IPS-18c (cell line): ENCODE data around the gene TMEM204.

Experiments used
- H3K4me3 ChIP-seq: 2 replicates; pipeline ENCODE4 v1.7.0; 2013; ENCODE audit warnings: low read depth, mild to moderate bottlenecking, low read length, moderate library complexity; ENCODE audit not compliant: insufficient read depth
- H3K9me3 ChIP-seq: one replicate; pipeline ENCODE4 v1.6.1; 2013; ENCODE audit warnings: mild to moderate bottlenecking, low read length, moderate library complexity; ENCODE audit not compliant: control insufficient read depth, insufficient read depth

TMEM204 gene

GRCh38 chr16:1543085-1543896 is 9.8 kb downstream of the TMEM204 start:
- Histone ChIP-seq H3K4me3 (no peak overlapping the region), H3K9me3 (no peaks in the 10 kb centered on the region)

- Histone ChIP-seq H3K9me3 (no peaks in the 10 kb centered on the region), H3K4me3 (no peak overlapping the region)
These were observed 11.9 kb downstream of the TMEM204 start for GRCh38 chr16:1545044-1546040.

DNA sequence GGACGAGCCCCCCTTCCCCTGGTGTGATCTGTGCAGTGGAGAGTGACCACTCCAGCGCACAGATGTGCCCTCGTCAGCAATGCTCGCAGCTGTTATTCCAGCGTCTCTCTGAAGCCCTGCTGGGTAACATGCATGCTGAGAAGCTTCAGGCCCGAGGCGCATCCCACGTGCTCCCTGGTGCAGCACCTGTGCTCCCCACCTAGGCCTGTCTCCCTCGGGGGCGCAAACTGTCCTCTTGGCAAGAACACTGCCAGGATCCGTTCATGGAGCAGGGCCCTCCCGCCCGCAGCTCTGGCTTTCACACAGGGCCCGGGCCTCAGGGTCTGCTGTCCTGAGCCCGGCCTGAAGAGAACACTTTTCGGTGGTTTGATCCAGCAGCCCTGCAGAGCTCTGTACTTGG is 13.0 kb downstream of the TMEM204 start:
- Histone ChIP-seq H3K9me3 (no peaks in the 10 kb centered on the region), H3K4me3 (no peak overlapping the region)

- Histone ChIP-seq H3K9me3 (no peaks in the 10 kb centered on the region), H3K4me3 (no peak overlapping the region)
These were observed 14.8 kb downstream of the TMEM204 start for GRCh38 chr16:1548233-1548632.

DNA sequence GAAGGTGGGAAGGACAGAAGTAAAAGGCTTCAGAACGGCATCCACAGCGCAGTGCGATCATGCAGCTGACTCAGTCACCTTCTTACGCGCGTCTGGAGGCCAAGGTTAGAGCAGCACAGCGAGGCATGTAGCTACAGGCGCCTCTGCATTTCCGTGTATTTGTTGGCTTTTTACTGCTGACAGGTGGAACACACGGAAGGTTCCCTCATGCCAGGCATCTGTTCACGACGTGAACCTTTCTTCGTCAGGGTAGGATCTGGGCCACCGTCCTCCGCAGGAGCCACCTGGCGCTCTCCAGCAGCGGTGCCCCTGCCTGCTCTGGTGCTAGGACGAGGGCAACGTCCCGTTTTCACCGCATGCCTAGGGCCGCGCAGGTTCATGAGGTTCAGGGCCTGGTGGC is 15.3 kb downstream of the TMEM204 start:
- Histone ChIP-seq H3K9me3 (no peaks in the 10 kb centered on the region), H3K4me3 (no peak overlapping the region)

- H3K4me3 ChIP-seq = no peak overlapping the region
These were observed 16.6 kb downstream of the TMEM204 start for GRCh38 chr16:1550069-1550468.

DNA sequence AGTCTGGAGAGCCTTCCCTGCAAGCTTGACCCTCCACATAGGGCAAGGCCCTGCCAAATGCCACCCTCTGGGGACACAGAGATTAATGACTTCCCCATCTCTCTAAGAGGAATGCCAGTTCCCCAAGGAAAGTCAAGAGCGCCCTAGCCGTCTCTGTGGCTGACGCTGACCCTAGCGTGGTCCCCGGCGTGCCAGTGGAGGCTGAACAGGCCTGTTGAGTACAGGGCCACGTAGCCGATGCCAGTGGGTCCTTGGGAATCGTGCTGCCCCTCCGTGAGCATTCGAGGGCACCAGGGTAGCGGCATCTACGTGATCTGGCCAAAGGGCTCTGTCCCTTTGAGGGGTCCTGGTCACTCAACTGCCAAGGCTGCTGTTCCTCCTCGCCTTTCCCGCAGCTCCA is 17.2 kb downstream of the TMEM204 start:
- no peaks in the 10 kb centered on the region for H3K9me3 ChIP-seq

More at GRCh38 chr16:1550069-1550468, 16.6 kb downstream of the TMEM204 start:
- H3K9me3 ChIP-seq = no peaks in the 10 kb centered on the region

GRCh38 chr16:1551166-1551565 is 17.7 kb downstream of the TMEM204 start:
- H3K9me3 ChIP-seq = no peaks in the 10 kb centered on the region
- H3K4me3 ChIP-seq = no peak overlapping the region

More for the DNA sequence above, 17.2 kb downstream of the TMEM204 start:
- H3K4me3 ChIP-seq = no peak overlapping the region

DNA sequence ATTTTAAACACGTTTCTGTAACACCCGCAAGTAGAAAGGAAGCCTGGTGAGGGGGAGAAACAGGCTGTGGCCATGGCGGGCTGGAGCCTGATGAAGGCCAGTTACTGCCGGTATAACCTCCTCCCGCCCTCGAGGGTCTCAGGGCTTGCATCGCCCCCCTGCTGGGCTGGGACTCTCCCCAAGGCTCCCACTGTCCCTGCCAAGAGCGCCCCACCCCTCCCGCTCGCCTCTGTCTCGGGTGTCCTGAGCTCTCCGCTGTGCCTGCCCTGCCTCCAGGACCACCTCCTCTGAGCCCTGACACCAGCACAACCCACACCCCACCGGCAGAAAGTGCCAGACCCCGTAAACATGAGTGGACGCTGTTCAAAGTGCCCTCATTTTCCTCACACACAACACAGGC is 18.7 kb downstream of the TMEM204 start:
- H3K4me3 ChIP-seq = no peak overlapping the region
- no peaks in the 10 kb centered on the region for H3K9me3 ChIP-seq

GRCh38 chr16:1553946-1554825 is 20.7 kb downstream of the TMEM204 start:
- Histone ChIP-seq H3K4me3 (no peak overlapping the region), H3K9me3 (no peaks in the 10 kb centered on the region)

DNA sequence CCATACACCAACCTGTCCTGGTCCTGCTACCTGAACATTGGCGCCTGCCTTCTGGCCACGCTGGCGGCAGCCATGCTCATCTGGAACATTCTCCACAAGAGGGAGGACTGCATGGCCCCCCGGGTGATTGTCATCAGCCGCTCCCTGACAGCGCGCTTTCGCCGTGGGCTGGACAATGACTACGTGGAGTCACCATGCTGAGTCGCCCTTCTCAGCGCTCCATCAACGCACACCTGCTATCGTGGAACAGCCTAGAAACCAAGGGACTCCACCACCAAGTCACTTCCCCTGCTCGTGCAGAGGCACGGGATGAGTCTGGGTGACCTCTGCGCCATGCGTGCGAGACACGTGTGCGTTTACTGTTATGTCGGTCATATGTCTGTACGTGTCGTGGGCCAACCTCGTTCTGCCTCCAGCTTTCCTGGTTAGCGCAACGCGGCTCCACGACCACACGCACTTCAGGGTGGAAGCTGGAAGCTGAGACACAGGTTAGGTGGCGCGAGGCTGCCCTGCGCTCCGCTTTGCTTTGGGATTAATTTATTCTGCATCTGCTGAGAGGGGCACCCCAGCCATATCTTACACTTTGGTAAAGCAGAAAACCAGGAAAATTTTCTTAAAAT is 21.5 kb downstream of the TMEM204 start:
- no peaks in the 10 kb centered on the region for H3K9me3 ChIP-seq
- no peak overlapping the region for H3K4me3 ChIP-seq

GRCh38 chr16:1556254-1556653 is 22.8 kb downstream of the TMEM204 start:
- H3K4me3 ChIP-seq = no peak overlapping the region
- H3K9me3 ChIP-seq = no peaks in the 10 kb centered on the region

- Histone ChIP-seq H3K9me3 (no peaks in the 10 kb centered on the region), H3K4me3 (no peak overlapping the region)
These were observed 23.6 kb downstream of the TMEM204 start for GRCh38 chr16:1557074-1557473.

DNA sequence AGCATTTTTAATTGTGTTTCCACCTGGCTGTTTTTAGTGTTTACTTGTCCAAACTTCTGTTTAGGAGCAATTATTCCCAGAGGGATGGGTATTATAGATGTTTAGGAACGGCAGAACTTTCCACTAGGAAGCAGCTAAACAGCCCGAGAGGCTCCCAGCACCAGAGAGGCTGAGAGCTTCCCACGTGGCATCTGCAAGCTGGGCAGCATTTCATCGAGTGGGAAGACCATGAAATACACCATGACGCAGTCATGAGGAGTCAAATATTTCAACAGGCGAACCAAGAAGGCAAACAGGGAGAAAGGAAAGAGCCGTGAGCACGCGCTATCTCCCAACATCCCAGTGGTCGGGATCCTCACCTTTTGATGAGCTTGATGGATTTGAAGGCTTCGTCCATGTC is 24.1 kb downstream of the TMEM204 start:
- H3K9me3 ChIP-seq = no peaks in the 10 kb centered on the region
- no peak overlapping the region for H3K4me3 ChIP-seq

DNA sequence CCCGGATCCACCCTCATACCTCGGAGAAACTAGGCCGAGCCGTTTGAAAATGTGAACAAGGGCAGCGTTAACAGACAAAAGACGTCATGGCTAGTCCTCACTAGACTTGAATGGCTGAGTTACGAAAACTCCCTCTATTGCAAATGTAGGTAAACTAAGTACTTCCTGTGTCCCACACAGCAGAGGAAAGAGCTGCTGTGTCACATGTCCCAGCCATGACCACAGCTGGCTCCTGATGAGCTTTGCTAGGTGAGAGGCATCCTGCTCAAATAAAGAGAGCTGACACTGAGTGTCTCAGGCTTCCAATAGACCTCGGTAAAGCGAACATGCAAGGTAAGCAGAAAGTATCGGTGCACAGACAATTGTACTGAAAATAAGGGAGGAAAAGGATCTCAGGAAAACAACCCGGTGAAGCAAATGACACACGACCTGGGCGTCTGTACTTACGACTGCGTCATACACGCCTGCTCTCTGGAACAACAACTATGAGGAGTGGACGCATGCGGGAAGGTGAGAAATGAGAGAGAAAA is 26.0 kb downstream of the TMEM204 start:
- no peak overlapping the region for H3K4me3 ChIP-seq
- H3K9me3 ChIP-seq = no peaks in the 10 kb centered on the region

DNA sequence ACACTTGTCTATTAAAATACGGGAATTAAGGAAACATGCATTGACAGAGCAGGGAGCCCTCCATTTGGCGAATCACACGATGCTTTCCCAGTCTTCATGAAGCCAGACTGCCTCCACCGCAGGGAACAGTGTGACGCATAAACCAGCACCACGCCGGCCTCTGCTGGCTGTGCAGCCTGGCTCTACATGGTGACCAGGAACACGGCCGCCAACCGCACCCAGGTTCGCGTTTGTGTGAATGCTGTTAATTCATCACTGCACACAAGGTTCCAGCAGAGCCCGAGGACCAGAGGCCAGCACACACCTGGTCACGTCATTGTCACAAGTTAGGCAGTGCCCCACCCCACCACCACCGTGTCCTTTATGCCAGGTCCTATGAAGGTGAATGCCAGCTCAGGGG is 26.7 kb downstream of the TMEM204 start:
- no peak overlapping the region for H3K4me3 ChIP-seq
- H3K9me3 ChIP-seq = no peaks in the 10 kb centered on the region
